Measurements from ENCODE around the gene HOXB4.

GRCh38 chr17:48527547-48527932 lies 50.6 kb downstream of the HOXB4 start:
- TF ChIP-seq CTCF (IDR thresholded peaks at IDR 0.05; ENCODE audit: low read depth, low read length) (no peak), POLR2A (IDR thresholded peaks at IDR 0.05; ENCODE audit: extremely low read depth, insufficient read length) (no peak)
